Ecto neural progenitor cell (in vitro differentiated cells): ENCODE measurements around the gene SEPTIN3.

Experiments used
- DNase-seq: peaks from one replicate; pipeline ENCODE4 v3.0.0-alpha.2; 2018; ENCODE audit warnings: low spot score

SEPTIN3 gene, protein sequence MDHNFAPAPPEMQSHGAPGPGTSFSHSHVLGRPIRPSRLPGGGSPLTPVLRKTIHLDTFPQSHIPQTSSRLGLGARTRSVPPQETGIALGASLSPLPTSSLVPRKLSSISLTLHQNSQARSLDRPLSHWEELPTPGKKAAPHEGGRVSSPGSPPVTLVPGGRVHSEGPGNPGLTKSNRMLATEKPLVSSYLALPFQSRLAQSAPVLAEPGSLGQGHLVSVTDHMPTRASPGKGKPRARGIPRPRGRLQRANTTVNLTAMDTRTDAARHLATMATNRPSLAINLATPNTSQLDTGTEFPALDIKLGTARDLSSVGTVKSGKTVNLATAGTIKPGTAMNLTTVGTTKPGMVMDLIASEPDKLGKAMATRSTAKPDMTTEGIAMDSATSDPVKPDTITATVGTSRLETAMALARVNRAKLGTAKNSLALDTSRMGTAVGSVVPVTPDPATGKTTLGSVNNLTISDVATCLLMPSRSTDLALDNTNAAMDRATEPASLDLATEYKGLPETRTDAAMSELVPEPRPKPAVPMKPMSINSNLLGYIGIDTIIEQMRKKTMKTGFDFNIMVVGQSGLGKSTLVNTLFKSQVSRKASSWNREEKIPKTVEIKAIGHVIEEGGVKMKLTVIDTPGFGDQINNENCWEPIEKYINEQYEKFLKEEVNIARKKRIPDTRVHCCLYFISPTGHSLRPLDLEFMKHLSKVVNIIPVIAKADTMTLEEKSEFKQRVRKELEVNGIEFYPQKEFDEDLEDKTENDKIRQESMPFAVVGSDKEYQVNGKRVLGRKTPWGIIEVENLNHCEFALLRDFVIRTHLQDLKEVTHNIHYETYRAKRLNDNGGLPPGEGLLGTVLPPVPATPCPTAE

DNA sequence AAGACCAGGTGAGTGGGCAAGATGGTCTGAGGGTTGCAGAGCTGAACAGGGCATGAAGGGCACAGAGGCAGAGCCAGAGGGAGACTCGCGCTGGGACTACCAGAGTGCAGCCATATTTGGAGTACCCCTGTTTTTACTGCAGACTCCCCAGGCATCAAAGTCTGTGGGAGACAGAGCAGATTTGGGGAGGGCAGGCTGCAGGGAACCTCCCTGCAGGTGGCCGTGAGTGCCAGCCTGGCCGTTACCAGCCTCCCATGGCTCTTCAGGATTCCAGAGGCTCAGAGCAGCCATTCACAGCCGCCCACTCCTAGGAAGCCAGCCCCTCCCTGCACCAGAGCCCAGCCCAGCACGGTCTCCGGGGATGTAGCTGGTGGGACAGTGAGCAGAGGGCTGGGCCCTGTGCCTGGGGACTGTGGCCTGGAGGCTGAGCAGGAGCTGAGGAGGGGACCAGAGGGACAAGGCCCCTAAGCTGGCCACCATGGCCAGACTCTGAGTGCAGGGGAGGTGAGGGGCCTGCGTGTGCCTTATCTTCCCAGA, at the start of gene SEPTIN3:
TSS of gene SEPTIN3 (plus strand) at position 334 of the 537 bp plus-strand sequence. CDS start 2,050 bp downstream, outside the sequence.
- no peak for DNase-seq

DNA sequence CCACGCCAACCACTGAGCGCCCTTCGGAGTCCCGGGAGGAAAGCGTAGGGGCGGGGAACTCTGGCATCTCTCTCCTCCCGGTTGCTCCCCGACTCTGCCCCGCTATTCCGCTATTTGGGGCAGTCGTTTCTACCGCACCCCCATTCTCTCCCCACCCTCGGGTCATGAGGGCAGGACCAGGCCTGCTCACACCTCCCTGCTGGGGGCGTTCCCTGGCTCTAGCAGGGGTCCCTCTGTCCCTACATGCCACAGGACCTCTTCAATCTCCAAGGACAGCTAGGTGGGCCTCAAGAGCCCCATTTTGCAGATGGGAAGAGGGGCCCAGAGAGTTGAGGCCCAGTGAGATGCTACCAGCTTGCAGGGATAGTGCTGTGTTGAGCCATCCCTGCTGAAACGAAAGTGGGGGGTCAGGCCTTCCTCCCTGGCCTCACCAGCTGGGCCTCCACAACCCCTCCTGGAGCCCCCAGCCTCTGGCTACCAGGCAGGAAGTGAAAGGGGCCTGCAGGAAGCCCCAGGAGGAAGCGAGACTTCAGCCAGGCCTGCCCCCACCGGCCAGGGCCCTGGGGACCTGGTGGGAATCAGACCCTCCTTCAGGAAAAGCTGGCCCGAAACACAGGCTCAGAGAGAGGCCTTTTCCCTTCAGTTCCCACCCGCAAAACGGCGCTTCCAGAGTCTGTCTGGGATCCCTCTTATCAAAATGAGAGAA, 48.8 kb upstream of the SEPTIN3 start:
- DNase-seq = no peak

DNA sequence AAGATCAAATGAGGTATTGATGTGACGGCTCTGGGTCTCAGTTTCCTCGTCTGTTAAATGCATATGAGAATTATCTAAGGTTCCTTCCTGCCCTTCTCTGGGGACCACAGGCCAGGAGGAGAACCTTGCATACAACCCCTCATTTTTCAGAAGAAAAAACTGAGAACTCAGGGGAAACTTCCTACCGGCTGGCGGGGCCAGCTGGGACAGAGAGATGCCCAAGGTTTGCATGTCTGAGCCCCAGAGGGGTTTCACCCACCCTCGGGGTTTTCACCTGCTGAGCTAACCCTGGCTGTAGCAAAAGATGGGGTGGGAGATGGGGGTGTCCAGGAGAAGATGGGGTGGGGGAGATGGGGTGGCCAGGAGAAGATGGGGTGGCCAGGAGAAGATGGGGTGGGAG, 46.9 kb upstream of the SEPTIN3 start:
- no peak for DNase-seq

DNA sequence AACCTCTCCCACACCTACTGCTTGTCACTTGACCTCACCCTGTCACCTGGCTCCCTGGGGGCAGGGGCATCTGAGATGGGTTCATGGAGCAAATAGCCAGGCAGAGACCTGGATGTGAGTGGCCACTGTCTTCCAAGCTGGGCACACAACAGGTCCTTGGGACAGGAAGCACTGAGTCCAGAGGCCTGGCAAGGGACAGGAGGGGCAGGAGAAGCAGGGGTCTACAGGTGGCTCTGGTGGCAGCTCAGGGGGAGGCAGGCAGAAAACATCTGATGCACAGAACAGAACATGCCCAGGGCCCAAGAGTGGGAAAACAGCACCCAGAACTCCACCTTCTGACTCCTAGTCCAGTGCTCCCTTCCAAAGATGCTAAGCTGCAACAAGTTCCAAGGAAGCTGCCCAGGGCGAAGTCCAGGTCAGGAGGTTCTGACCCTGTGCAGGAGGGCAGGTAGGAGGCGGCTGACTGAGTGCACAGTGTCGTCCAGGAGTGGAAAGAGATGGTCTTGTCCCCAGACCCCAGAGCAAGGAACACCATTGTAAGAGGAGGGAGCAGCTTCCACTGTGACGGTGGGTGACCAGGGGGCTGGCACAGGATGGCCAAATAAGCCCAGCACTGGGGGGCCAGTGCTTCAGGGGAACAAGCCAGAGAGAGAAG, 46.2 kb upstream of the SEPTIN3 start:
- no peak for DNase-seq

DNA sequence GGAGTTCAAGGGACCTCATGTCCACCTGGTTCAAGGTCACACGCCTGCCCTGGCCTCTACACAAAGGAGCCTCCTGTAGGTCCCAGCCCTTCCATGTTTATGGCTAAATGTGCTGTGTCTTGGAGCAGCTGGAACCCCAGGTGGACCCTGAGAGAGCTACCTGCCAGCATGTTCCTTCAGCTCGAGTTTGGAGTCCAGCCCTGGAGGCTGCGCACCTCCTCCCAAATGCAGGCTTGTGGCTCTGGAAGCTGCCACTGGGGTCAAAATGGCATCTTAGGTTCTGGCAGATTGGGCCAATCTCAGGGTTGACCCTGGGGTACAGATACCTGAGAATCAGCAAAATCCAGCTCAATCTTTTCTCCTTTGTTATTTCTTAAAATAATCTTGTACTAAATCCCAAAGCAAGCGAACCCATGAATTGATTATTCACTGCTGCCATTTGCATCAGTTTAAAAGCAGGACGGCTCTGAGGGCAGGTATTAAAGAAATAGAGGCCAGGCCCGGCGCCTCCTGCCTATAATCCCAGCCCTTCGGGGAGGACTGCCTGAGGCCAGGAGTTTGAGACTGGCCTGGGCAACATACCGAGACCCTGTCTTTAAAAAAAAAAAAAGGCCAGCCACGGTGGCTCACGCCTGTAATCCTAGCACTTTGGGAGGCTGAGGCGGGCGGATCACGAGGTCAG, 45.5 kb upstream of the SEPTIN3 start:
- DNase-seq = no peak

DNA sequence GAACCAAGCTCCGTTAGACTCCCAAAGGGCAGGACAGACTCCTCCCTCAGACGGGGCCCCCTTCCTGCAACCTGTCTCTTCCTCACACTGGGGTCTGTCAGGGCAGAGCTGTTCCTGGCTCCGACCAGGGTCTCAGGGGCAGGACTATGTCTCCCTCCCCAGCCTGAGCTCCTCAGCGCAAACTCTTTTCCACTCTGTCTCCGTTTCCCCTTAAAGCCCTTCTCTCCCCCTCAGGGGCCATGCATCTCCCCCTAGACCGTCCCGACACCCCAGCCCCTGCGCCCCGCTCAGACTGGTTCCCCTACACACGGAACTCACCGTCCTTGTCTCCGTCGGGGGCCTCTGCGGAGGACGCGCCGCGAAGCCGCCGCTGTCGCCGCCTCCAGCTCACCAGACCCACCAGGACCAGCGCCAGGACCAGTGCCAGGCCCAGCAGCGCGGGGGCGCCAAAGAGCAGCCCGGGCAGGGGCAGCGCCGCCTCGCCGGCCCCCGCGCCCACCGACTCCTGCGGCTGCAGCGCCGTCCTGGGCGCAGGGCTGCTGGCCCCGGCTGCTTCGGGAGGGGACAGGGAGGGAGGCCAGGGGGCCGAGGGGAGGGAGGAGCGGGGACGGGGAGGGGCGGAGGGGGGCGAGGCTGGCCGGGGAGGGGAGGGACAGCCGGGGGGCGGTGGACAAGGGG, 43.3 kb upstream of the SEPTIN3 start:
- DNase-seq = peak; percentile 88

DNA sequence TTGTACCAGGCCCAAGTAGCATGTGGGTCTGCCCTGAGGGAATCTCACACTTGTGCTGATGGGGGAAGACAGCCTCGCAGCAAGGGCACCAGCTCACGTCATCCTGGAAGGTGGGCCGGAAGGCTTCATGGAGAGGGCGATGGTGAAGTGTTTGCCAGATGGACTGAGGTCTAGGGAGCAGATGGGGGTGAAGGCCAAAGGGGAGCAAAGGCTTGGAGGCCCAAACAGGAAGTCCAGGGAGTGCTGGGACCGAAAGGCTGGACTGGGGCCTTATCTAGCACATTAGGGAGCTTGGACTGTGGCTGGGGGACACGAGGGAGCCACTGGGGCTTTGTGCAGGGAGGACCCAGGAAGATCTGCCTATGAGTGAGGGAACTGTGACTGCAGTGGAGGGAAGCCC, 41.4 kb upstream of the SEPTIN3 start:
- no peak for DNase-seq

DNA sequence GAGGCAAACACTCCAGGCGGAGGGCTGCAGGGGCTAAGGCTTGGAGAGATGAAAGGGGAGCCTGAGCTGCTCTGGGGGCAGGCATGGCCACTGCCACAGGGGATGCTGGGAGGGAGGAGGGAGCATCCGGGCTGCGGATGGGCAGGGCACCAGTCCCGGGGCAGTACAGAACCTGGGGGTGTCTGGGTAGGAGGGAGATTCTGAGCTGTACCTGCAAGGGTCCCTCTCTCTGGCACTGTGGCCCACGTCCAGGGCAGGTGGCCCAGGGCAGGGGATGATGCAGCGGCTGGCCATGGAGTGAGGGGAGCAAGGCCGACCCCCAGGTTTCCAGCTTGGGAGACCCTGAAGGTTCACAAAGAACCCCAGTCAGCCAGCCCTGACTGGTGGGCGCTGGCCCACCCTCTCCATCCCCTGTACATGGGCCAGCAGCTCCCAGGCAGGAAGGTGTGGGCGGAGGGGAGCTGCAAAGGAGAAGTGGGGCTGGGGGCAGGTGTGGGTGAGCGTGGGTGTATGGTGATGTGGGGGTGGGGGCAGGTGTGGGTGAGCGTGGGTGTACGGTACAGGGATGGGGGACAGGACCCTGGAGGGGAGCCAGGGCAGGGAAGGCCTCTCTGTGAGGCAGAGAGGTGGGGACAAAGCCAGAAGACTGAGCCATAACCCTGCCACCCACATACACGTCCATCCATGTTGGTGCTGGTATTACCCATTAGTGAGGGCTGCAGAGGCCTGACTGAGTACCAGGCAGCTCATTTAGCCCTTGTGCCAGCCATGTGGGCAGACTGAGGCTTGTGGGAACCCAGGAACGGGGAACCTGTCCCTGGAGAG, 40.4 kb upstream of the SEPTIN3 start:
- no peak for DNase-seq

DNA sequence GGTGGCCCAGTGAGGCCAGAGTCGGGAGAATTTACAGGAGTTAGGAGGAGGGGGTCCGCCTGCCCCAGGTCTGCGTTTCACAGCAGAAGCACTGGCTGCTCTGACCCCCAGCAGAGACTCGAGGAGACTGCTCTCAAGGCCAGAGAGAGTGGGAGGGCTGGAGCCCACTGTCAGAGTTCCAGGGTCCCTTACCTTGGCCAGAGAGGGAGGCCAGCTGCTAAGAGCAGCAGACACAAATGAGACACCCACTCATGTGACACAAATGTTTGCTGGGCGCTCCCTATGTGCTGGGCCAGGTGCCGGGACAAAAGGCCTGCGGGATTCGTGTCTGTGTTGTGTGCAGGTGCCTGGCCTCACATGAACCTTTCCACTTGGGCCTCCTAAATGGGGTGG, 39.8 kb upstream of the SEPTIN3 start:
- no peak for DNase-seq

DNA sequence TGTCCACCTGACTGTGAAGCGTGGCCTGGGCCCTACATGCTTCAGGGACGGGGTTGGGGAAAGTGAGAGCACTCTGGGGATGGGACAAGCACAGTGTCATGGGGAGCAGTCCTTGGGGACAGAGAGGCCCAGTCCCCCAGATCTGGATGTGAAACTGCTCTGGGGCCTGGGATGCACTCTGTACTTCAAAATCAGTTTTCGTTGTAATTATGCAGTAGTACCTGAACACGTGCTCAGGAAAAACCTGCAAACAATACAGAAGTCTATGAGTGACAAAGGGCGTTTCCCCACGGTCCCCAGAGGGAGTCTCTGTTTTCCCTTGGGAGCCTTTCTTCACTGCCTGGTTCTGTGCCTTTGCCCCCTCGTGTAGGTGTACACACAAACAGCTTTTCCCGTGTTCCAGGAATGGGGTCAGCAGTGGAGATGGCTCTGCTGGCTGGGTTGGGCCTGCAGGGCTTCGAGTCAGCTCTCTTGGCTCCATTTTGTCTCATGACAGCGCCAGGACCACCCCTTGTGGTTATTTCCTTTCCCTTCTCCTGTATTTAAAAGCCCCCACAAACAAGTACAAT, 37.5 kb upstream of the SEPTIN3 start:
- DNase-seq = no peak

DNA sequence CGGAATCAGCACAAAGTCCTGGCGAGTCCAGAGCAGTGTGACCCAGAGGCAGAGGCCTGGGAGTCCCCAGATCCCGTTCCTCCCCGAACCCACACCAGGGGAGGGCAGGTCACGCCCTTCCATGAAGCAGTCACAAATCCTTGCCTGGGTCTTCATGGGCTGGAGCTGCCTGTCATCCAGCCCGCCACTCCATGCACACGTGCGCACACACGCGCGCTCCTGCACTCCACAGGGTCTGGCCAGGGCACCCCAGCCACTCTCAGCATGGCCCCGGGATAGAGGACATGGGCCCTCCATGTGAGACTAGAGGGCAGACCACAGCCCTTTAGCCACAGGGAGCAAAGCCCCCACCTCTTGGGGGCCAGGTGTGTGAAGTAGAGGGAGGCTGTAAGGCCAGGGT, 36.9 kb upstream of the SEPTIN3 start:
- no peak for DNase-seq

DNA sequence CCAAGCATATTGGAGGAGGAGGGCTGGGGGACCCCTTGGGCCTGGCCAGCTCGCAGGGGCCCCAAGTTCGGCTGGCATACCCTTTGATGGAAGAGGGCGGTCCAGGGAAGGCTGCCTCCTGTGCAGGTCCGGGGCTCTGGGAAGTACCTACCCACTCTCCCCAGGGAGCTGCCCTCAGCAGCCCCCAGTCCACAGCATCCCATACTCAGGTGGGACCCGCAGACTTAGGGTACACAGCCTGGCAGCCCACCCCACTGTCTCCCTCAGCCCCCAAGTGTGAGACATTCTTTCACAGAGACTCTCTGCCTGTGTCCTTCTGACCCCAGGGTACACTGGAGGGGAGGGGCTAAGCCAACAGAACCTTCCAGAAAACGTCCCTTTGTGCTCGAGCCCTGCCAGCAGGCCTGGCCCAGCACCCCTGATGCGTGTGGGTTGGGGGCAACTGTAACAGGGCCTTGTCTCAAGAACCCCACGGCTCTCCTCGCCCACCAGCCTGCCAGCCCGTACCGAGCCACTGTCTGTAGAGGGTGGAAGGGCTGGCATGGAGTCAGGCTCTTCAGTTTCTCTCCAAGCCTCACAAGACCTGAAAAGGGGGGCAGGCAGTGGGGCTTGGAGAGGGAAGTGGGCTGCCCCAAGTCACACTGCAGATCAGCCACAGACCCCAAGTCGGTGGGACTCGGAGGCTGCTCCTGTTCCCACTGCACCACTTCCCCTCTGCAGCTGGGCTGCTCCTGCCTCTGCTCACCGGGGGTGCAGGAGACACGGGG, 35.6 kb upstream of the SEPTIN3 start:
- DNase-seq = no peak

DNA sequence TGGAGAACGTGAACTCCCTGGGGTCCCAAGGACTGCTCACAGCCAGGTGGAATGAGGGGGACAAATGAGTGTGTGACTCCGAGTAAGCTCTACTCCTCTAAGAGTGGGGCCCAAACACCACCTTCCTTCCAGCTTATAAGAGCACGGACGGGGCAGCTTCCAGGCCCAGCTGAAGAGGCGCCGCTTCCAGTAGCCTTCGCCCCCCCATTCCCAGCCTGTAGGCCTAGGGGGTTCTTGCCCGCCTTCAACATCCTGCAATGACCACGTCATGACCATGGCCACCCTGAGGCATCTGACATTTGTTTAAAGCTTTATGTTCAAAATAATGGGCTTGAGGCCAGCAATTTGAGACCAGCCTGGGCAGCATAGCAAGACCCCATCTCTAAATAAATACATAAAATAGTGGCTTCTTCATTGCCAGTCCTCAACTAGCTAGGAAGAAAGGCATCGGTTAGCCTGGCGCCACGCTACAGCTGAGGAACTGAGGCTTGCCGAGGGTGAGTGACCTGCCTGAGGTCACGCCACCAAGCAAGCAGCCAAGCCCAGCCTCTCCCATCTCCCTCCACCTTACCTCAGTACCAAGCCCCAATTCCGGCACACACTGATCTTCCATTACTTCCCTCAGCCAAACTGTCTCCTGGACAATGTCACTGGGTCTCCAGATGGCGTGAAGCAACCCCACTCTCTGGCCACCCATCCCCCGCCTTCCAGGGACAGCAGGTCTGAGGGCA, 34.8 kb upstream of the SEPTIN3 start:
- no peak for DNase-seq

DNA sequence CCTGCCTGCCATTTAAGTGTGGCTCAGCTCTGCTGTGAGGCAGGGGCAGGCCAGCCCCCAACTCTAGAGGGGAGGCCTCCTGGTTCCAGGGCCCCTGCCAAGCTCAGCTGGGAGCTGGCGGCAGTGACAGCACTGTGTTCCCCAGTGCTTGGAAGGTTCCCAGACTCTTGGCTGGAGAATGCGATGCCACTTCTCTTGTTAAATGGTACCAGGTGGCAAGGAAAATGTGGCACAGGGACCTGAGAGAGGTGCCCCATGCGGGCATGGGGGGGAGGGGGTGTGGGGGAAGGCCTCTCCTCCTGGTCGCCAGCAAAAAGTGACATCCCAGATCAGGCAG, 34.3 kb upstream of the SEPTIN3 start:
- no peak for DNase-seq

DNA sequence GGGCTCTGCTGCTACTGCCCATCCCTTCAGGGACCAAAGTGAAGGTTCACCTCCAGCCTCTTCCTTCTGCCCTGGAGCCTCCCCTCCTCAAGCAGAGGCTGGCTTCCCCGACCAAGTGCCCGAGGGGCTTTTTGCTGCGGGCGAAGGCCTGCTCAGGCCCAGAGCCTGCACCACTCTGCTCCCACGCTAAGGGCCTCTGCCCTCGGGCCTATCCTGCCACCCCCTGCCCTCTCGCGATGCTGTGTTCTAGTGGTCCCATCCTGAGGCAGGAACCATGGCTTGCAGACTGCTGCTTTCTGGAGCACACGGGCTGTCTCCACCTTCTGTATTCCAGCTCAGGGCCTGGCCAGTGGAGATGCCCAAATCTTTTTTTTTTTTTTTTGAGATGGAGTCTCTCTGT, 33.7 kb upstream of the SEPTIN3 start:
- no peak for DNase-seq

DNA sequence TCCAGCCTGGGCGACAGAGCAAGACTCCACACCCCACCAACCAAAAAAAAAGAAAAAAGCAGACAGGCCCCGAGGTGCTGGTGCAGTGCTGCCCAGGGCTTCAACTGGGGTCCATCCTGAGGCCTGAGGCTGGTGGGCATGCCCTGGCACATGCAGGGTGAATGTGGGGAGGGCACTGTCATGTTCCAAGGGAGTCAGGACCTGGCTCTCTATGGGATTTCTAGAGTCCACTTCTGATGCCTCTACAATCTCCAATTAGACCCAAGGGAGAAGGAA, 32.4 kb upstream of the SEPTIN3 start:
- DNase-seq = no peak

DNA sequence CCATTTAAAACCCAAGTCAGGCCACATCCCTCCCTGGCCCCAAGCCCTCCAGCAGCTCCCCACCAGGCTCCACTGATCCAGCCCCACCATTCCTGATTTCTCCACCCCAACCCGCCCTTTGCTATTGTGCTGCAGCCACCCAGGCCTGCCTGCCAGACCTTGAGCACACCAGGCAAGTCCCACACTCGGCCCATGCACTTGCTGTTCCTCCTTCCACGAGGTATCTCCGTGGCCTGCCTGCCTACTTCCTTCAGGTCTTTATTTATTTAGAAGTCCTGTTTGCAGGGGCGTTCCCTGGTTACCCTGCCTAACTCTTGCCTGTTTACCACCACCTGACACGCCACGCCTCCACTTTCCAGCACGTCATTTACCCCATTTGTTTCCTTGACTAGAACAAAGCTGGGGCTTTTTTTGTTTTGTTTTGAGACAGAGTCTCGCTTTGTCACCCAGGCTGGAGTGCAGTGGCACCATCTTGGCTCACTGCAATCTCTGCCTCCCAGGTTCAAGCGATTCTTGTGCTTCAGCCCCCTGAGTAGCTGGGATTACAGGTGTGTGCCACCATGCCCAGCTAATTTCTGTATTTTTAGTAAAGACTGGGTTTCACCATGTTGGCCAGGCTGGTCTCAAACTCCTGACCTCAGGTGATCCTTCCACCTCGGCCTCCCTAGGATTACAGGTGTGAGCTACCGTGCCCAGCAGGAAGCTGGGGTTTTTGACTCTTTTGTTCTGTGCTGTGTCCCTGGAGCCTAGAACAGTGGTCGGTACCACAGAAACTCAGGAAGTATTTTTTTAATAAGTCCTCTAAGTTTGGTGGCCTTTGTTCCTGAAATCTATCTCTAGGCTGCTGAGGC, 29.0 kb upstream of the SEPTIN3 start:
- DNase-seq = no peak
